ENCODE data around the gene PDIA3.
A peak's percentile ranks its signal among the peaks of the same experiment; 100 is the strongest.
"Not testable (repeated sequence)": the region's sequence is repeated elsewhere in the genome, so short reads cannot be mapped to it uniquely, and the experiment has no call there.

The PDIA3 gene

DNA sequence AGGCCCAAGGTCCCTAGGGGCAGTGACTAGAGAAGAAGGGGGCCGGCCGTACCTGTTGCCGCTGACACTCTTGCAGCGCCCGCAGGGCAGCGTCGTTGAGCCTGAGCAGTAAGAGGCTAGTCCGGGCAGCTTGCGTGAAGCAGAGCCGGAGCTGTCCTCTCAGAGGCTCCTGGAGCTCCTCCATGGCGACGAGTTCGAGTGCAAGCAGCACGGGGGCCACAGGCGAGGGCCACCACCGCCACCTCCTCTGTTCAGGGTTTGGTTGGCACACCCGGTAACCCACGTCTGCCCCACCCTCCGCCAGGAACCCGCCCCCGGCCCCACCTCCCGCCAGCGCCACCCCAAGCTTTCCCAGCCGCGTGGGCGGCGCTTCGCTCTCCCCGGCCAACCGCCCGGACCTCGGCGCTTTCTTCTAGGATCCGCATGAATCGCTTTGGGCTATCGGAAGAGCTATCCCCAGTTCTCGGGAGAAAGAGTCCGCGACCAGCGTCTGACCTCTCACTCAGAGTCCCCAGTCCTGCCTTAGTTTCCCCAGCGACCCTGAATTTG lies 30.6 kb downstream of the PDIA3 start, which contains the start of gene ELL3:
Gene ELL3 (minus strand): TSS at position 249 of the 549 bp plus-strand sequence. CDS start 65 bp downstream, at position 184.
- peak; percentile 57 for DNase-seq (ENCODE audit: low read depth)

DNA sequence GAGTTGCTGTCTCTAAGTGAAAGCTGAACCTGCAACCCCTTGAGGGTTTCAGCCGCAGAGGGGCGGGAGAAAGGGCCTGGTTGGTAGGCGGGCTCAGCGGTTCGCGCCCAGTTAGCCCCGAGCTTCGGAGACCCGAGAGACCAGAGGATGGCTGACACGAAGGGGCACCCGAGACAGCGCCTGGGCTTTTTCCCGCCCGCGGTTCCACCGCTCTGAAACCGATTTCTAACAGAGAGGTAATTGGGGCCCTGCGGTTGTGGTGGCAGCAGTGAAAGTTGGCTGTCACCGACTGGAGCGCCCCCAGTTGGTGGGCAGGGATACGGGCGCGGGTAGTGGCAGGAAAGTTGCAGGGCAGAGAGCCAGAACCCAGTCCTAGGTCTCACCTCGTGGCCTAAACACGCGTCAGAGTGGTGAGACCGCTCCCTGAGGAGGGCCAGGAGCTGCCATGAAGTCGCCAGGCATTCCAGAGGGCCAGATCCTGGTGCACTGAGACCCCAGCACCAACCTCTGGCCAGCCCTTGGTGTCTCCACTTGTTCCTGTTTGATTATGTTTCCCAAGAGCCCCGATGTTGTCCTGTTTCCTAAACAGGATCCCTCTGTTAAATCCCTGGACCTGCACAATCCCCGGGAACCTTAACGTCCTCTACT lies 31.2 kb downstream of the PDIA3 start:
- DNase-seq (ENCODE audit: low read depth), result peak; percentile 82

DNA sequence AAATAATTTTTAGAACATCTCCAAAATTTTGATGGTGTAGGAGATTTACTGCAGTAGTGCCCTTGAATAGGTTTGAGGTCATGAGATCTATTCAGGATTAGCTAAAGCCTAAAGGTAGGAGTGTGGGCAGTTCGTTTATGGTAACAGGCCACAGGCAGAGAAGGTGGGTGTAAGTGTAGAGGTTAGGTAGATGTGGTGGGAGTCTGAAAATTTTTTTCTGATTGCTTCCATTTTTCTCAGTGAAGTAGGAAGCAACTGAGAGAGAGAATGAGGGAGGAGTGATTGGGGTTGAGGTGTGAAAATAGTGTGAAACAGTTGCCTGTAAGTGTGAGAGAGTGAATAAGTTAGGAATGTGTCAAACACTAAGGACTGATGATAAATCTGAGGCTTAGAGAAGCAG lies 32.8 kb downstream of the PDIA3 start:
- DNase-seq (ENCODE audit: low read depth), result no peak

DNA sequence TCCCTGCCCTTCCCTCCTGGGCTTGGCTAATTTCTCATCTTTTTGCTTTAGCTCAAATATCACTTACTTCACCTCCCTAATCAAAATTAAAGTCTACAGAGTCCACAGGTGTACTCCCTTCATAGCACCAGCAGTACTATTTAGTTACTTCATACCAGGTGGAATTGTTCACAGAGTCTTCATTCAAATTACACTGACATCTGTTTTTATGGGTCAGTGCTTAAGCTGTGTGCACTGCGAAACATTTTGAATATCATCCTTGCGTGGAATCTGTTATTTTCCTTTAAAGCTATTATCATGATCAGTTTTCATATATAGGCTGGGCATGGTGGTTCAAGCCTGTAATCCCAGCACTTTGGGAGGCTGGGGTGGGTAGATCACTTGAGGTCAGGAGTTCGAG lies 43.2 kb downstream of the PDIA3 start:
- DNase-seq (ENCODE audit: low read depth), result no peak

DNA sequence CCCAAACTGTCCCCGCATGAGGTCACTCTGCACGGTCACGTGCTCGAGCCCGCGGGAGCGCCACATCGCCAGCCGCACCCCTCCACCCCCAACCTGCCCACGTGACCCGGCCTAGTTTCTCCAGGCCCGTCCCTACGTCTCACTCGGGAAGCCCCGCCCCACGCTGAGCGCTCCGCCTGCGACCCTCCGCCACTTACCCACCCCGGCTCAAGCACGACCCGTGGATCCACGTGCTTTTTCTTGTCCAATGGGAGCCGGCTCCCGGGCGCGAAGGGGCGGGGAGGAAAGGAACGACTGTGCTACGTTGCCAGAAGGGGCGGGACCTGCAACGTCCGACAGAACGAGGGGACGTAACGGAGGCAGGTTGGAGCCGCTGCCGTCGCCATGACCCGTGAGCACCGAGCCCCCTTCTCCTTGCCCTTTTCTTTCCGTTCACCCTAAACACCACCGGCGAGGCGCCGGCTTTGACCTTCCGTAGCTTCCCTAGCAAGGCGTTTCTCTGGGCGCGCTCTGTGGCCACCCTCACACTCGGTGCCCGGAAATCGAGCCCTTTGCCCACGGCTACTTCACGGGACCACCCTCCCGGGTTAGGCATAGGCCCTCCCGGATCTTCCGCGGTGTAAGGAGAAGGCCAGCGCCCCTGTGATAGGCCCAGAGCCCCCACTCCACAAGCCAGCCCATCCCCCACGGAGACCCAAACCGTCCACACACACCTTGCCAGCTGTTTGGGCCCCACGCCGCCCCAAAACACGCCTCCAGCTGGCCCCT lies 45.9 kb downstream of the PDIA3 start, which contains the start of gene SERF2:
Gene SERF2 (plus strand): TSS at position 328 of the 768 bp plus-strand sequence. CDS start 57 bp downstream, at position 385.
- peak; percentile 100 for DNase-seq (ENCODE audit: low read depth)

DNA sequence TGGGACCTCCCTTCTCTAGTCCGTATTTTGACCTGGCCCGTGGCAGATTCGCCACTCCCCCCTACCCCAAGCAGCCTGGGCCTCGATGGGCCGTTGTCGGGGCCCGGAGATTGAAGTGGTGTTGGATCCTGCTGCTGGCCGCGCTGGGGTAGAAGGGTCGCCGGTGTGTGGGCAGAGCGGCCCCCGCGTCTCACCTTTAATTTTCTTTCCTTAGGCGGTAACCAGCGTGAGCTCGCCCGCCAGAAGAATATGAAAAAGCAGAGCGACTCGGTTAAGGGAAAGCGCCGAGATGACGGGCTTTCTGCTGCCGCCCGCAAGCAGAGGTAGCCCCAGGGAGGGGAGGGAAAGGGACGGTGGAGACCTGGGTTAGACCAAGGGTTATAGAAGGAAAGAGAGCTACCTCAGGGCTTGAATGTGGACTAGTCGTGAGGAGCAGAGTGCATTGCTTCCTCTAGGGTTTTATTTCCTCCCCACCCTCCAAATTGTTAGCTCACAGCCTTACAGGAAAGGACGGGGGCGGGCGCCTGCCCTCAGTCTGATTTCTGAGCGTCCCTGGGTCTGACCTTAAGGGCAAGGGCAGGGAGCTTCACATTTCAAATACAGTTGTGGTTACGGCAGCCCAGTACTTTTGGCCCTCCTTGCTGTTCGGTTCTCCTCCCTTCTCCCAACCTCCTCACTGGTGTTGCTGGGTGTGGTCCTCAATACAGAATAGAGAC lies 46.7 kb downstream of the PDIA3 start:
- no peak for DNase-seq (ENCODE audit: low read depth)

DNA sequence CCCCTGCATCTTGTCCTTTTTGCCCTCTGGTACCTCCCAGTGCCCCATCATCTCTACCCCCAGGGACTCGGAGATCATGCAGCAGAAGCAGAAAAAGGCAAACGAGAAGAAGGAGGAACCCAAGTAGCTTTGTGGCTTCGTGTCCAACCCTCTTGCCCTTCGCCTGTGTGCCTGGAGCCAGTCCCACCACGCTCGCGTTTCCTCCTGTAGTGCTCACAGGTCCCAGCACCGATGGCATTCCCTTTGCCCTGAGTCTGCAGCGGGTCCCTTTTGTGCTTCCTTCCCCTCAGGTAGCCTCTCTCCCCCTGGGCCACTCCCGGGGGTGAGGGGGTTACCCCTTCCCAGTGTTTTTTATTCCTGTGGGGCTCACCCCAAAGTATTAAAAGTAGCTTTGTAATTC lies 47.4 kb downstream of the PDIA3 start:
- DNase-seq (ENCODE audit: low read depth), result no peak

DNA sequence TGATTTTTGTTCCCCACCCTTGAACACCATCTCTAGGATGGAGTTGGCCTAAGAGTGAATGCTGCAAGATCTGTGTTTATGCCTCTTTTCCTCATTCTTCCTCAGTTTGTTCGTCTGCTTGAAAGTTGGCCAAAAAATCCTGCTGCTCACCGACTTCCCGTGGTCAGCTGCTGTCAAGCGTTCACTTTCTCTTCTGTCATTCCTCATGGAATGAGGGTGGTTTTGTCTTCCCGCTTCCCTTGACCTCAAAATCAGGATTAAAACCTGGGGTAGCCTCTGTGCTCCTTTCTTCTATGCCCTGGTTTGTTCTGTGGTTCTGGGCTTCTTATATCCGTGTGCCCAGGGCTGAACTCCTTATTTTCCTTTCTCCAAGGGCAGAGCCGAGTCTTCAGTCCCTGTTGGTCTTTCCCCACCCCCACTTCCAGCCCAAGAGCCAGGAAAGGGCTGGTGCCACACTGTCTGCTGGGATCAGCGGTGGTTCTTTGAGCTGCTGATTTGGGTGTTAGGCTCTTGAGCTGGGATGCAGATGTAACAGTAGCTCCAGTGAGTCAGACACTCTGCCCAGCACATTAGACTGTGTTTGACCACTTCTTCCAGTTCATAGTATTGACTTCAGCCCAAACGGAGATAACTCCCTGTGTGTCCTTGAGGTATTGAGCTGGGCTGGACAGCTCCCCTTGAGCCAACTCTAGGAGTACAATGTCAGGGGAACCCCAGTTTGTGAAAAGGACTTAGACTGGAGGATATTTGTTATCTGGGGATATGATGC lies 48.2 kb downstream of the PDIA3 start:
- no peak for DNase-seq (ENCODE audit: low read depth)

DNA sequence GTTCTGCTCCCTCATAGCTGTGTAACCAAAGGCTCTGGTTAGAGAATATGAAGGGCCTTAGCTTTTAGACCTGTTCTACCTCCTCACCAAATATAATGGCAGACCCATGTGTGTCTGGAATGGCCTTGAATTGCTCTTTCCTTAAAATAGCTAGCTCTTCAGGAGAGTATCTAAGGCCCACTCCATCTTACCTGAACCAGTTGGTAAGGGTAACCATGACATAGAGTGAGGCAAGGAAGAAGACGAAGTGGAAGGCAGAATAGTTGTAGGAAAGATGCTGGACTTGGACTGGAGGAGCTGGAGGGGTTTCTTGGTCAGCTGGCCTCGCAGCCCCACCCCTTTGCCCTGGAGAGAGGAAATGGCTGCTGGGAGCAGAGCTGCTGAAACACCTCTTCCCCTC lies 49.0 kb downstream of the PDIA3 start:
- DNase-seq (ENCODE audit: low read depth), result no peak

DNA sequence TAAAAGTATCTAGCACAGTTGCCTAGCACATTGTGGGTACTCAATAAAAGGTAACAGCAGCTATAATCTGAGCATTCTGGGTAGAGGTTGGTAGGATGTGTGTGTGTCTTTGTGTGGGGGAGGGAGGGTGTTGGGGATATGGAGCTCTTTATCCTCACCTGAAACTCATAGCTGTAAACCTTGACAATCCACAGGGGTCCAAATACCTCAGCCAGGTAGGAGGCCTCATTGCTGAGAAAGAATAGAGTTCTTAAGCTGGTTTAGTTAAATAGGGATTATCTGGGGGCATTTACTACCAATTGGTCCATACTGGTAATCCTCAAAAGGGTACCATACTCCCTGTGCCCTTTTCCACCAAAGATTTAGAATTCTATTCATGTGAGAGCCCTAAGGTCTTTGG lies 49.8 kb downstream of the PDIA3 start:
- no peak for DNase-seq (ENCODE audit: low read depth)

DNA sequence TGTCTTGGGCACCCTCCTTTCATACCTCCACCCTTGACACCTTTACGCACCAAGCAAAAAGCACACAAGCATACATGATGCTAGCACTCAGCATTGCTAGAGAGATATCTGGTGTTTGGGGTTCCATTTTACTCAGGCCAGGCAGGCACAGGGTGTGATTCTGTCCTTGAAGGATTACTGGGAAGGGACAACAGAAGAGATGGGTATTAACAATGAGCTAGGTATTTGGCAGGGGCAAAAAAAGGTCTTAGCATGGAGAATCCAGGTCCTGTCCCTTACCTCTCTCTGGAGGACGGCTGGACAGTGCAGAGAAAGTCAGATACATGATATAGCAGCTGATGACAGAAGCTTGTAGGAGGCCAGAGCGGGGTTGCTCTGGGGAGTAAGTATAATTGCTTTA lies 50.3 kb downstream of the PDIA3 start:
- no peak for DNase-seq (ENCODE audit: low read depth)

DNA sequence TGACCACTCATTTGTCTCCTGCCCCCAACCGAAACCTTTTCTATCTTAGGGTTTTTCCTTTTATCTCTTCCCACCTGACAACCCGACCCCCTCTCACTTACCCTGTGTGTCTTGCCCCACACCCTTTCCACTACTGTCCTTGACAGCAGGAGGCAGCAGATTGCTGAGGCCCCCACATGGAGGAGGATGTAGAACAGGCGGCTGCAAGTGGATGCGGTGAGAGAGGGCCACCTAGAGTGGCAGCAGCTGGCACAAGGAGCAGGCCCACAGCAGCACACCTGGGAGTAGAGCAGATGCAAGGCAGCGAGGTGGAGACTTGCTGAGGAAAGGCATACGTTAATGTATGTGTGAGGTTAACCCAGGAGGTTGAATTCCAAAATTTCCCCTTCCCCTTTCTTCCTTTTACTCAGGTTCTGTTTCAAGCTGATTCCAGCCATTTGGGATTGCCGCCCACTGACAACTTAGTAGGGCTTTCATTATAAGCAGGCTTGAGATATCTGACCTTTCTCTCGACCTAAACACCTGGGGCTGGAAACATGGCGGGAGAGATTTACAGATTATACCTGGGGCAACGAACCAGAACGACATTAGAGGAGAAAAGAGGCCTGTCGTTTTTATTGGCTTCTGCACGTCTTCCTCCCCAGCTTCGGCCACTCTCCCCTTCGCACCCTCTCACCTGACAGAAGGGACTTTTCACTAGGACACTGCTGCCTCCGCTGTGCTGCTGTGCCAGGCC lies 53.1 kb downstream of the PDIA3 start:
- DNase-seq (ENCODE audit: low read depth), result no peak

DNA sequence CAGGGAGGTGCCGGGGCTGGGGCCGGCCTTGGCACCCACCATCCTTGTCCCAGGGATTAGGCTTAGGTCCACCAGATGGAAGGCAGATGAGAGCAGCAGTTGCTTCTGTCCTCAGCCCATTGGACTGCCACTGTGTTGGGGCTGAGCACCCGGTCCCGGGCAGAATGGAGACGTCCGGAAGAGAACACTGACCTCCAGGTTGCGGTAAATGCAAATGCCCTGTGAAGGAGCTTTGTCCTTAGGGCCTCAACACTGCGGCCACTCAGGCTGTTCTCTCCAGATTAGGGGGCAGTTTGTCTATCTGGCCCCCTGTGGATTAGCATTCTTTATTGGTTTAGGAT lies 53.7 kb downstream of the PDIA3 start, which contains the start of gene SERINC4:
Gene SERINC4 (minus strand): TSS at position 276 of the 341 bp plus-strand sequence. CDS start 234 bp downstream, at position 42.
- no peak for DNase-seq (ENCODE audit: low read depth)

DNA sequence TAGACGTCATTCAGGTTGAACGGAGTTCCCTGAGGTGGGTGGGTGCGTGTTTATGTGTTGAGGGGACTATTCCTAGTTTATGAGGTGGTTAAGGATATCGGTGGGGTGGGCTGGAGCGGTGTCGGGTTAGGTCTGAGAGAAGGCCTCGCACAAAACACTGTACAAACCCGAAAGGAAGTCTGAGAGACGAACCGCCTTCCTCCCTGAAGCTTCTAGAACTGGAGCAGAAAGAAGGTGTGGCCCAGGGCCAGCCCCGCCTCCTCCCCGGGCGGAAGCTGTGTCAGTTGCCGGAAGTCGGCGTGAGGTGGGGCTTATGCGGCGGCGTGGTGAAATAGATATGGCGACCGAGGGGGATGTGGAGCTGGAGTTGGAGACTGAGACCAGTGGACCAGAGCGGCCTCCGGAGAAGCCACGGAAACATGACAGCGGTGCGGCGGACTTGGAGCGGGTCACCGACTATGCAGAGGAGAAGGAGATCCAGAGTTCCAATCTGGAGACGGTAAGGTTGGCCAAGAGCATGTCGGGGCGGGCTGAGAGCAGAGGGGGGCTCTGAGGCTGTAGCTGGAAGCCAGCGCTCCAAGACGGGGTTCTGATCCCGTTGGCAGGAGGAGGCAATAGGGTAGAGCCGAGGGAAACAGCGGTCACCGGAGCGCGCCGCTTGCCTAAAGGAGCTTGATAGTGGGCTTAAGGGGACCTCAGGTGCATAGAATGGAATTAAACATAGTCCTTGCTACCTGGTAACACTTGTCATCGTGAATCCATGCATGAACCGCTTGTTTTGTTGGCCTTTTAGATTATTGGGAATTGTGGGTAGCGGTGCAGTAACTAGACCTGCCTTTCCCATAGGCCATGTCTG lies 54.3 kb downstream of the PDIA3 start, which contains the start of gene HYPK:
Gene HYPK (plus strand): TSS at position 314 of the 856 bp plus-strand sequence. CDS start 24 bp downstream, at position 338.
- DNase-seq (ENCODE audit: low read depth), result peak; percentile 87

DNA sequence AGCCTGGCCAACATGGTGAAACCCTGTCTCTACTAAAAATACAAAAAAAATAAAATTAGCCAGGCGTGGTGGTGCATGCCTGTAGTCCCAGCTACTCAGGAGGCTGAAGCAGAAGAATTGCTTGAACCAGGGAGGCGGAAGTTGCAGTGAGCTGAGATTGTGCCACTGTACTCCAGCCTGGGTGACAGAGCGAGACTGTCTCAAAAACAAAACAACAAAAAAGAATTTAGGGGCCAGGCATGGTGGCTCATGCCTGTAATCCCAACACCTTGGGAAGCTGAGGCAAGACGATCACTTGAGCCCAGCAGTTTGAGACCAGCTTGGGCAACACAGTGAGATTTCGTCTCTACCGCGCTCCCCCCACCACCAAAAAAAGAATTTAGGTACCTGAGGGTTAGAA lies 56.4 kb downstream of the PDIA3 start:
- DNase-seq (ENCODE audit: low read depth), result not testable (repeated sequence)

DNA sequence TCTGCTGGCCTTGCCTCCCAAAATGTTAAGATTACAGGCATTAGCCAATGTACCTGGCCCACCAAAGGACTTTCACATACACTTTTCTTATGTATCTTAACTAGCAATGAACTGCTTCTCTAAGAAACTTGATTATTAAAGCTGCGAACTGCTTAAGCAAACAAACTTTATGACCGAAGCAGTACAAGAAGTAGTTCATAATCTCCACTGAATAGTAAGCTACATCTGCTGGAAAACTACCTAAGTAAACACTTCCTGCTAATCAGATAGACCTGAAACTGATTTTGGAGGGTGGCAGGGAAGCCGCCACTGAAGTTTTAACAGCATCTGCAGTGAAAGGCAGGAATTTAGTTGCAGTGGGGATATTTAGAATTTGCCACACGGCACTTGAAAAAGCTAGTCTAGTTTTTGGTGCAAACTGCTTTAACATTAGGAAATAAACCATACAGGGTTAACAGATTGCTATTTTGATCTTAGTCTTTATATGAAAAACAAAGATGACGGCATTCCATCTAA lies 62.3 kb downstream of the PDIA3 start:
- no peak for DNase-seq (ENCODE audit: low read depth)

DNA sequence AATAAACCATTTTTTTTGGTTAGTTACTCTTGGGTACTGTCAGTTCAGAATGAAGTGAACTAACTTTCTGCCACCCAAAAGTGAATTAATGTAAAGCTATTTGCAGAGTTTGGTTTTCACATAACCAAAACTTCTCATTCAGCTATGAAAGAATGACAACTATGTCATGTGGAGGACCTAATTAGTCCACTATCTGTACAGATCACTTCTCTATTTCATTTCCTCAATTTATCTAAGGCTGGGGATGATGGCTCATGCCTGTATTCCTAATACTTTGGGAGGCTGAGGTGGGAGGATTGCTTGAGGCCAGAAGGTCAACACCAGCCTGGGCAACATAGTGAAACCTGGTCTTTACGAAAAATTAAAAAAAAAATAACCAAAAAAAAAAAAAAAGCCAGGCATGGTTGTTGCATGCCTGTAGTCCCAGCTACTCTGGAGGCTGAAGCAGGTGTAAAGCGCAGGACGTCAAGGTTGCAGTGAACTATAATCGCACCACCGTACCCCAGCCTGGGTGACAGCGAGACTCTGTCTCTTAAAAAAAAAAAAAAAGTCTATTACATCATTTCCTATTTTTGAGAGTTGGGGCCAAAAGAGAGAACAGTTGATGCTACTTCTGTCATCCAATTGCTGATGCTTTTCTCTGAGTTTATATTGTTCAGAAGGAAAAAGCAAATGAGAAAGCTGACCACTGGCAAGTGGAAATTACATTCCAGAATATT lies 62.9 kb downstream of the PDIA3 start:
- DNase-seq (ENCODE audit: low read depth), result no peak

DNA sequence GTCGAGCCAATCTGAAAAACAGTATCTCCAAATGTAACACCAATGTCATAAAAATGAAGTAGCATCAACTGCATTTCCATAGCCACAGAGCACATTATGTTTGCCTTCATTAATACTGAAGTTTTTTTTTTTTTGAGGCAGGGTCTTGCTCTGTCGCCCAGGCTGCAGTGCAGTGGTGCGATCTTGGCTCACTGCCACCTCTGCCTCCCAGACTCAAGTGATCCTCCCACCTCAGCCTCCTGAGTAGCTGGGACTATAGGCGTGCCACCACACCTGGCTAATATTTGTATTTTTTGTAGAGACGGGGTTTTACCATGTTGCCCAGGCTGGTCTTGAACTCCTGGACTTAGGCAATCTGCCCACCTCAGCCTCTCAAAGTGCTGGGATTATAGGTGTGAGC lies 68.8 kb downstream of the PDIA3 start:
- not testable (repeated sequence) for DNase-seq (ENCODE audit: low read depth)

DNA sequence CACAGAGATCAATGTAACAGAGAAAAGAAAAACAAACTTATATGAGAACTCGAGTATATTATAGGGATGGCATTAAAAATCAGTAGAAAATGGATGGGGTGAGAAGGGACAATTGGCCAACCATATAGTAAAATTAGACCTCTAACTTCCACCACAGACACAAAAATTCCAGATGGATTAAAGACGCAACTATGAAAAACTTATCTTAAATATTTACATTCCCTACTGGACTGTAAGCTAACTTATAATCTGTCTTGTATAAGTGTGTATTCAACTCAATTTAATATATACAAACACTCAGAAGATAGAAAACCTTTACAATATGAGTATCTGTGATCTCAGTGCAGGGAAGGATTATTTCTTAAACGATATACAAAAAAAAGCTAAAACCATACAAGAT lies 75.3 kb downstream of the PDIA3 start:
- DNase-seq (ENCODE audit: low read depth), result no peak
